Activated gamma-delta T cell treated with Interleukin-2 at 50 U/mL for 16 hours (primary cell): ENCODE measurements around the gene EXOC3.

Experiments used
- DNase-seq: peaks from one replicate; pipeline ENCODE4 v3.0.0-alpha.2; 2020

Gene EXOC3

DNA sequence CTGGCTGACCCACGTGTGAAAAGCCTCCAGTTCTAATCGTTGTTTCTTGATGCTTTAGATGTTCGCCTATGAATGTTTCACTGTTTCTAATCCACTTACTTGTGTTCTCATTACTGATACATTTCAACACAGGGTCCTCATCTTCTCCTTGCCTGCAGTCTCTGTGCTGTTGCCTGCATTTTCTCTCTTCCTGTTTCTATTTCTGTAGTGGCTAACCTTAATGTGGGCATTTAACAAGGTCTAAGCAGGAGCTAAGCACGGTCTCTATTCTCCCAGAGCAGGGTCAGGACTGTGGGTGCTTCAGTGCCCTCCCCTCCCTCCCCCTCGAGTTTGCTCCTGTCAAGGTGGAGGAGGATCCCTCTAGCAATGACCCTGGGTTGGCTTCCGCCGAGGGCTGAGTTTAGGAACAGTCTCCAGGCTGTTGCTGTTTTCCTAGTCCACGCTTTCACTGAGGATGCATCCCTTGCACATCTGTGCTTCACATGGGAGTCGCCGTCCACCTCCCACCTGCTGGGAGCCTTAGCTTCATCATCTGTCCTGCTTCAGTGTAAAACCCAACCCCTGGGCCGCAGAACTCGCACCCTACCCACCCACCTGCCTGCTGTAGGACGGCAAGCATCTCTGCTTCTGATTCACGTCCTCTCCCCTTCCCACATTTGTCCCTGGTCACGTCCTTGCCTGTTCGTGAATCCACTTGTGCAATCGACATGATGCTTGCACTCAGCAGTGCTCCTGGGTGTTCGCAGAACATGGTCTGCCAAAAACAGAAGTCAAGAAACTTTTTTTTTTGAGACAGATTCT lies 2.4 kb upstream of the EXOC3 start:
- DNase-seq = no peak

DNA sequence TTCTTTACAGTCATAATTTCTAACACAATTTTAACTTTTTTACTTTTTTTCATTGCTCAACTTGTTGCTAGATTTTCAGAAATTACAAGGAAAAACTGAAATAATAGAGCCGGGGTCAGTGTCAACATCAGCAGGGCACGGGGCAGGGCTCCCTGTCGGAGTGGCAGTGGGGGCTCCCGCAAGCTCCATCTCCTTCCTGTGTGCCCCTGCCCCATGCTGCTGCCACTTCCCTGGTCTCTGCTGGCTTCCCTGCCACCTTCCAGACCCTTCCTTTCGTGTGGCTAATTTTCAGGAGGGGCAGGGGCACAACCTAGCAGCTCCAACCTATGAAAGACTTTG lies 1.0 kb upstream of the EXOC3 start:
- no peak for DNase-seq

DNA sequence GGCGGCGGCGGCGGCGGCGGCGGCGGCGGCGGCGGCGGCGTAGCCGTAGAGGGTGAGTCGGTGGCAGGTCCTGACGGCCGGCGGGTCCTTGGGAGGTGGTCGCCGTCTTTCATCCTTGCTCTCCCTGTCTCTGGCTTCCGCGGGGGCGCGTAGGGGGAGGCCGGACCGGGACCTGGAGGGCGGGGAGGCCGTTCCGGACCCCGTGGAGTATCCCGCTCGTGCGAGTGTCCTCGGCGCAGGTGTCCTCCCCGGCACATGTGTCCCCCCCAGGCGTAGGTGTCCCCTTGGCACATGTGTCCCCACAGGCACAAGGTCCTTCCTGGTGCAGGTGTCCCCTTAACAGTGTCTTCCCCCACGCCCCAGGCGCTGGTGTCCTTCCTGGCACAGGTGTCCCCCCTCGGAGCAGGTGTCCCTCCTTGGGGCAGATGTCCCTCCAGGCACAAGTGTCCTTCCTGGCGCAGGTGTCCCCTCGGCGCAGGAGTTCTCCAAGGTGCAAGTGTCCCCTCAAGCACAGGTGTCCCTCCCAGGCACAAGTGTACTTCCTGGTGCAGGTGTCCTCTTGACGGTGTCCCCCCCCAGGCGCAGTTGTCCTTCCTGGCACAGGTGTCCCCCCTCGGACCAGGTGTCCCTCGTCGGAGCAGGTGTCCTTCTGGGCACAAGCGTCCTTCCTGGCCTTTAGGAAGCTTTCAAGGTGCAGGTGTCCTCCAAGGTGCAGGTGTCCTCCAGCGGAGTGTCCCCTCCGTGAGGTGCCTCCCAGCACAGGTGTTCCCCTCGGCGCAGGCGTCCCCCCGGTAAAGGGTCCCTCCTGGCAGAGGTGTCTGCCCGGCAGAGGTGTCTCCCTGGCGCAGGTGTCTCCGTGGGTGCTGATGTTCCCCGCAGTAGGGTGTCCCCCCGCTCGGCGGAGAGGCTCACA lies 519 bp downstream of the EXOC3 start:
- no peak for DNase-seq

DNA sequence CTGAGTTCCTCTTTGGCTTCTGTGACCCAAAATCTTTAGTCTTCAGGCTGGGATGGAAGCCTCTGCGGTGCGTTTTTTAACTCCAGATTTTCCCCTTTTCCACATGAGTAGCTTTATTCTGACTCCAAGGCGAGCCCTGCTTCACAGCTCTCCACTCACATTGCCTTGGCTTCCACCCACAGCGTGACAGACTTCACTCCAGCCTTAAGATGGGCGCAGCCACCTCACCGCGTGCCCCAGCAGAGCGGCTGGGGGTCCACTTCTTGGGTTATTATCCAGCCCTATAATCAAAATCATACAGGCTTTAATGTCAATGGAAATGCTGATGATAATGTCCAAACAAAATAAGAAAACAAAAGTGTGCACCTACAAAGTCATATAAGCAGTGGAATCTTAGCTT lies 1.2 kb downstream of the EXOC3 start:
- no peak for DNase-seq

DNA sequence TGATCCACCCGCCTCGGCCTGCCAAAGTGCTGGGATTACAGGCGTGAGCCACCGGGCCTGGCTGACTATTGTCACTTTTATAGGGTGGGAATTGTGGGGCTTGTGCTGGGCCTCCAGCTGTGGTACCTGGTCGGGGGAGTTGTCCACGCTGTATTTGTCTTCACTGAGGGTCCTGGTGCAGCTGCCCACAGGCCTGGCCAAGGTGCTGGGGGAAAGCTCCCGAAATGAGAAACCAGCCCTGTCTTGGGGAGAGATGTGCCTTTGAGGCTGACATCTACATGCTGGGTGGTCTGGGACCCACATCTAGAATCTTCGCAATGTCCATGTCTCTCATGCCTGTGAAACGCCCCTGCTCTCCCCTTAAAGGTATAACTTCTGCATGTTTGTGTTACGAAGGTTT lies 2.6 kb downstream of the EXOC3 start:
- no peak for DNase-seq

DNA sequence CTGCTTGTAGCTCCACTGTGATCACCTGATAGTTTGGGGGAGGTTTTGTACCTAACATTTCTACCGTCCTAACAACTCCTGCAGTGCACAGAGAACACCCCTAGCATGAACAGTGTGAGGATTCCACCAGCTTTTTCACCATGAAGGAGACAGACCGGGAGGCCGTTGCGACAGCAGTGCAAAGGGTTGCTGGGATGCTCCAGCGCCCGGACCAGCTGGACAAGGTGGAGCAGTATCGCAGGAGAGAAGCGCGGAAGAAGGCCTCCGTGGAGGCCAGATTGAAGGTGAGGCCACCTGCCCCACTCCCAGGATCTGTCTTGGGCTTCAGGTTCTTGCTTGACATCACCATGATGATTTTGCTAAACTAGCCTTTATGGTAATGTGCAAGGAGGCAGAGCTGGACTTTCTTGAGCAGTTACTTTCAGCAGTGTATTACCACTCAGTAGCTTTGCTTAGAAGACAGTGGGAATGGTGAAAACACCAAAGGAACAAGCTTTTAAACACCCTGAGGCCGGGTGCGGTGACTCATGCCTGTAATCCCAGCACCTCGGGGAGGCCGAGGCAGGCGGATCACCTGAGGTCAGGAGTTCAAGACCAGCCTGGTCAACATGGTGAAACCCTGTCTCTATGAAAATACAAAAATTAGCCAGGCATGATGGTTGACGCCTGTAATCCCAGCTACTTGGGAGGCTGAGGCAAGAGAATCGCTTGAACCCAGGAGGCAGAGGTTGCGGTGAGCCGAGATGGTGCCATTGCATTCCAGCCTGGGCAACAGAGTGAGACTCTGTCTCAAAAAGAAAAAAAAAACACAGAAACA lies 3.3 kb downstream of the EXOC3 start:
- DNase-seq = no peak

DNA sequence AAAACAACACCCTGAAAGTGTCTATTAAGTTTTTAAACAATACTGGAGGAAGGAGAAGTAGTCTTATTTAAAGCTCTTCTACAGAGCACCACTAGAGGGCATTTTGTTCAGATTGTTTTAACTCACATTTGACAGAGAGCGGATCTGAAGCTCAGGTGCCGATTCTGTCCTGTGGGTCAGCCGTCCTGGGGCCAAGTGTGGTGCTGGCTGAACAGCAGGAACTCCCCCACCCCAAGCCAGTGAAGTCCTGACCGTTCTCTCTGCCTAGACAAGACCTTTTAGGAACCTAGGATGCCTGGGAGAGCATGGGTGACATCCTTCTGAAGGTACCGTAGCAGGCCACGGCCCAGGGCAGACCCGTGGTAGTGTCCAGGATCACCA lies 3.9 kb downstream of the EXOC3 start:
- DNase-seq = no peak

DNA sequence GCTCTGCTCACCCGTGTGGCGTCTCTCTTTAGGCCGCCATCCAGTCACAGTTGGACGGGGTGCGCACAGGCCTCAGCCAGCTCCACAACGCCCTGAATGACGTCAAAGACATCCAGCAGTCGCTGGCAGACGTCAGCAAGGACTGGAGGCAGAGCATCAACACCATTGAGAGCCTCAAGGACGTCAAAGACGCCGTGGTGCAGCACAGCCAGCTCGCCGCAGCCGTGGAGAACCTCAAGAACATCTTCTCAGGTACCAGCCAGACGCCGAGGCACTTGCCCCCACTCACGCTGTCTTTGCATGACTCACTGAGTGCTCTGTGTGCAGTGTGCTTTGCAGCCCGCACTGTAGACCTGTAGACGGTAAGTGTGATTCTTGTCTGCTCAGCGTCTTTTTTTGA lies 4.5 kb downstream of the EXOC3 start:
- DNase-seq = no peak

DNA sequence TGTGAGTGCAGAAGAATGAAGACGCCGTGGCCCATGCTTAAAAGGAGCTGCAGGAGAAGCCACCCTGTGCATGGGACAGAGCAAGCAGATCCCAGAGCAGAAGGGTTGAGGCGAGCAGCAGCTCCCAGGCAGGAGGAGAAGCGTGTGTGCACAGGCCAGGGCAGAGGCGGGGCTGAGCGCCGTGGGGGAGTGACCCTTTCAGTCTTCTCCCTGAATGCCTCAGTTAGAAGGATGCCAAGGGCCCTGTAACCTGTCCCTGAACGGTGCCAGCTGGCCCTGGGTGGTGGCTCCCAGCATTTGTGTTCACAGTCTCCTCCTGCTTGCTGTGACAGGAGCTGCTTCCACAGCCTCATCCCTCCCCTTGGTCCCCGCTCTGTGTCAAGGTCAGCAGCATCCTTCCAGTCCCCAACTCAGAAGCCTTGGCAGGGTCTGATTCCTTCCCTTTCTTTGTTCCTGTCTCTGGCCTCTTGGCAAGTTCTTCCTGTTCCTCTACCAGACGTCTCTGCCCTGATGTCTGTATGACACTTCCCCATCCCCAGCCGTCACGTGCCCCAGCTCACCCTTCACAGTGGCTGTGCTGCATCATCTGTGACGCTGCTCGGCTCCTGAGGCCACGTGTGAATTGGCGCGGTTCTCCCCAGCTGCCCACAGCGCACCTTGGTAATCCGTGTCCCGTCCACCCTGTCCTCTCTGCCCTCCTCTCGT lies 5.2 kb downstream of the EXOC3 start:
- DNase-seq = no peak

DNA sequence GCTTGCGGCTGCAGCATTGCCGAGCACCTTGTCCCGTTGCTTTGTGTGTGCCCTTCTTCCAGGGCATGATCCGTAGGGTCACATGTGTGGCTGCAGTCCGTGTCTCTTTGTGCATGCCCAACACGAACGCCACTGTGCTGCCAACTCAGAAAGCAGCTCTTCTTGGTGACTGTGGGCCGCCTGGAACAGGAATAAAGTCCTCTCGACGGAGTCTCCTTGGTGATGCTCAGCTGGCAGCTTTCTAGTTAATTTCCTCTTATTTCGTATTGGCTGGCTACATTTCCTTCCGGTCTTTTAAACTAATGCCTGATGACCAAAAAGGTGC lies 5.8 kb downstream of the EXOC3 start:
- DNase-seq = no peak

DNA sequence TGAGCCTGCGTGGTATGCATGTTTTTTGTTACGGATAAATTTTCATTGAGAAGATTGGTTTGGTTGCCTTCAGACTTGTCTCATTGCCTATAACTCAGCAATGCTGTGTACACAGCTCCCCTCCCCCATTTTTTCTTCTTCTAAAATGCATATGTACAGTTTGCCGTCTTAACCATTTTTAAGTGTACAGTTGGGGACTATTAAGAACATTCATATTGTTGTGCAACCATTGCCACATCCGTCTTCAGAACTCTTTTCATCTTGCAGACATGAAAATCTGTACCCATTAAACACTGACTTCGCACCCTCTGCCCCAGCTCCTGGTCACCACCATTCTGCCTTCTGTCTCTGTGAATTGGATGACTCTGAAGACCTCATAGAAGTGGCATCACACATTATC lies 6.2 kb downstream of the EXOC3 start:
- no peak for DNase-seq

DNA sequence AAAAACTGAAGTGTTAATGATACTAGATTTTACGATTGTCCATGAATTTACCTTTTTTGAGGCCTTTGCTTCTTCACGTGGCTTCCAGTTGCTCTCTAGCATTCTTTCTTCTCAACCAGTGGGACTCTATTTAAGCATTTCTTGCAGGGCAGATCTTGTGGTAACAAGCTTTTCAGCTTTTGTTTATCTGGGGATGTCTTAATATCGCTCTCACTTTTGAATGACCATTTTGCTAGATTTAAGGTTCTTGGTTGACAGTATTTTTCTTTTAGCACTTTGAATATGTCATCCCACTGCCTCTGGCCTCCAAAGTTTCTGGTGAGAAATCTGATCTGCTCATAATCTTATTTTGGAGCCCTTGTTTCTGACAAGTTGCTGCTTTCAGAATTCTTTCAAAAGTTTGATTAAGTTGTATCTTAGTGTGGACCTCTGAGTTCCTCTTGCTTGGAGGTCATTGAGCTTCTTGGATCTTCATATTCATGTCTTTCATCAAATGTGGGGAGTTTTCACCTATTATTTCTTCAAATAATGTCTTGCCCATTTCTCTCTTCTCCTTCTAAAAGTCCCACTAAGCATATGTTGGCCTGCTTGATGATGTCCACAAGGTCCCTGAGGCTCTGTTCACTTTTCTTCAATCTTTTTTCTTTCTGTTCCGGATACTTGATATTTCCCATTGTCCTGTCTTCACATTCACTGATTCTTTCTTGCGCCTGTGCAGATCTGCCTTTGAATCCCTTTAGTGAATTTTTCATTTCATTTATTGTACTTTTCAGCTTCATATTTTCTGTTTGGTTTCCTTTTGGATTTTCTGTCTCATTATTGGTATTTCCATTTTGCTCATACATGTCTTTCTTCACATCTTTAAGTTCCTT lies 8.8 kb downstream of the EXOC3 start:
- DNase-seq = no peak

DNA sequence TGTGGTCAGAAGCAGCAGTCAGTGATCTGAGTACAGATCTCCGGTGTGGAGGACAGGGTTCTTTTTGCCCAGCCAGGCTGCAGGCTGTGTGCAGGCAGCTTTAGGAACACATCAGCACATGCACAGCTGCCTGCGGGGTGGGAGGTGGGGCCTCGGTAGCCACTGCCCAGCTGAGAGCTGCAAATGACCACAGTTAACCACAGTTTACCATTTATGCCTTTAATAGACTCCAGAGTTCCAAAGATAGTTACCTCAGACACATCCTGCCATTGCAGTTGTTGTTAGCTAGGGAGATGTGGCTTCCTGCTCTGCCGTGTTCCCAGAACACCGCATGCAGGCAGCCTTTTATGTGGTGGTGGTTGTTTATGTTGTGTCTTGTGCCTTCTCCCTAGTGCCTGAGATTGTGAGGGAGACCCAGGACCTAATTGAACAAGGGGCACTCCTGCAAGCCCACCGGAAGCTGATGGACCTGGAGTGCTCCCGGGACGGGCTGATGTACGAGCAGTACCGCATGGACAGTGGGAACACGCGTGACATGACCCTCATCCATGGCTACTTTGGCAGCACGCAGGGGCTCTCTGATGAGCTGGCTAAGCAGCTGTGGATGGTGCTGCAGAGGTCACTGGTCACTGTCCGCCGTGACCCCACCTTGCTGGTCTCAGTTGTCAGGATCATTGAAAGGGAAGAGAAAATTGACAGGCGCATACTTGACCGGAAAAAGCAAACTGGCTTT lies 10.2 kb downstream of the EXOC3 start:
- no peak for DNase-seq

DNA sequence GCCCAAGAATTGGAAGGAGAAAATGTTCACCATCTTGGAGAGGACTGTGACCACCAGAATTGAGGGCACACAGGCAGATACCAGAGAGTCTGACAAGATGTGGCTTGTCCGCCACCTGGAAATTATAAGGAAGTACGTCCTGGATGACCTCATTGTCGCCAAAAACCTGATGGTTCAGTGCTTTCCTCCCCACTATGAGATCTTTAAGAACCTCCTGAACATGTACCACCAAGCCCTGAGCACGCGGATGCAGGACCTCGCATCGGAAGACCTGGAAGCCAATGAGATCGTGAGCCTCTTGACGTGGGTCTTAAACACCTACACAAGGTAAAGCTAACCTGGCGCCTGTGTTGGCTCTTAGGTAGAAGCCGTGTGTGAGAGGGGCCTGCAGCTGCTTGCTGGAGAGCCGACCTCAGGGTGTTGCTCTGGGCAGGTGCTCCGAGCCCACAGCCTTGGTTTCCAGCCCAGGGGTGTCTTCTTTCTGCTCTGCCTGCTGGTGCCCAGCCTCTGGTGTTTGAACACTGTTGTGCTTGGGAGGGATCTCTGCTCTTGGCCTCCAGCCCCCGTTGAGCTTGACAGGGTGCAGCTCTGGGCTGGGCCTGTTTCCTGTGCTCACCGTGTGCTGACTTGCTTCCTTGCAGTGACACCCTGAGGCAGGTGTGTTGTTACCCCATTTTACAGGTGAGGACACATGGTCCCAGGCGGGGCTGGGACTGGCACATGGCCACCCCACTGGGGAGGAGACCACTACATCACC lies 10.9 kb downstream of the EXOC3 start:
- no peak for DNase-seq

DNA sequence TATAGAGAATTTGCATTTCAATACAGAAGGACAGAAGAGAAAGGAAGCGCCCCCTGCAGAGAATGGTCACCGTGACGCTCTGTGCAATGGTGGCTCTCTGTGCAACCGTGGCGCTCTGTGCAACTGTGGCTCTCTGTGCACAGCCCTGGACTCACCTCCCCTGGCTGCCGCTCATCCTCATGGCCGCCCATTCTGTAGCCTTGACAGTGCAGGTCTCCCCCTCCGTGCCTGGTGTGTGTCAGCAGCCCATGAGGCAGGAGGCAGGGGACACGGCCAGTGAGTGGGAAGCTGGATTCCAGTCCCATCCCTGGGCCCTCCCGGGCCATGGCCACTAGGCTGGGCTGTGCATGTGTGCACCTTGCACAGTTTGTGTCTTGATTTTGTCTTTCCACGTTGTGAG lies 12.0 kb downstream of the EXOC3 start:
- DNase-seq = no peak

DNA sequence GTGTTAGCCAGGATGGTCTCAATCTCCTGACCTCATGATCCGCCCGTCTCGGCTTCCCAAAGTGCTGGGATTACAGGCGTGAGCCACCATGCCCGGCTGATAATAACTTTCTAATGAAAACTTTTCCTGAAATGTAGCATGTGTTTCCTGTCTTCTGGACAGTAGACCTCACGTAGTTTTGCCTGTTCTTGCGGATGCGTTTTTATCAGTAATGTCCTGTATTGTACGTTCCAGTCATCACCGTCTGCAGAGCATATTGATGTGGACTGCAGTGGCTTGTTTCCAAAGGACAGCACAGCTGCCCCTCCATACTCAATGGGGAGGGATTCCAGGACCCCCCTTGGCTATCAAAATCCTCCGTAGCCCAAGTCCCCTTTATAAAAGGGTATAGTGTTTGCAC lies 12.8 kb downstream of the EXOC3 start:
- DNase-seq = no peak

DNA sequence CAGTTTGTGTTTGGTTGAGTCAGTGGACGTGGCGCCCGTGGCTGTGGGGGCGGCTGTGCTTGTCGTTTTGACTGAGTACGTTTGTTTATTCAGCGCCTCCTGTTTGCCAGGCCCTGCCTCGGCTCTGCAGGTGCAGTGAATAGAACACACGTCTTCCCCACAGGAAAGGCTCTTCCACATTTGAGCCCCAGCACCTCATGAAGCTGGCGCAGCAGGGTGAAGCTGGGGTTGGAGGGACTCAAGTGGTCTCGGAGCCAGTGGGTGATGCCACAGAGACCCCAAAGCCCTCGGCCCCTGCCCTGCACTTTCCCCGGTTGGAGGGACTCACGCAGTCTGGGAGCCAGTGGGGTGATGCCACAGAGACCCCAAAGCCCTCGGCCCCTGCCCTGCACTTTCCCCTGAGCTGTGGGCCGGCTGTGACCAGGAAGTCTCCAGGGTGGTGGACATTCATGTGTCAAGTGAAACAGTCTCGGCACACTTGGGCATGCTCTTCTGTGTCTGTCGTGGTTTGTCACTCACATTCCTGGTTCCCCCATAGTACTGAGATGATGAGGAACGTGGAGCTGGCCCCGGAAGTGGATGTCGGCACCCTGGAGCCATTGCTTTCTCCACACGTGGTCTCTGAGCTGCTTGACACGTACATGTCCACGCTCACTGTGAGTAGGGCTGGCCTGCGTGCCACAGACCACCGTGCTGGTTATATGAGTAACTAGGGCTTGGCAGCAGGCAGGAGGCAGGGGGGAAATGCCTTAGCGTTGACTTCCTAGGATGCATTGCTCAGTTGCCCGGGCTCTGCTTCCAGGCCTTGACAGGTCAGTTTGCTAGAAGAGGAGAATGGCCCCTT lies 13.6 kb downstream of the EXOC3 start:
- no peak for DNase-seq

DNA sequence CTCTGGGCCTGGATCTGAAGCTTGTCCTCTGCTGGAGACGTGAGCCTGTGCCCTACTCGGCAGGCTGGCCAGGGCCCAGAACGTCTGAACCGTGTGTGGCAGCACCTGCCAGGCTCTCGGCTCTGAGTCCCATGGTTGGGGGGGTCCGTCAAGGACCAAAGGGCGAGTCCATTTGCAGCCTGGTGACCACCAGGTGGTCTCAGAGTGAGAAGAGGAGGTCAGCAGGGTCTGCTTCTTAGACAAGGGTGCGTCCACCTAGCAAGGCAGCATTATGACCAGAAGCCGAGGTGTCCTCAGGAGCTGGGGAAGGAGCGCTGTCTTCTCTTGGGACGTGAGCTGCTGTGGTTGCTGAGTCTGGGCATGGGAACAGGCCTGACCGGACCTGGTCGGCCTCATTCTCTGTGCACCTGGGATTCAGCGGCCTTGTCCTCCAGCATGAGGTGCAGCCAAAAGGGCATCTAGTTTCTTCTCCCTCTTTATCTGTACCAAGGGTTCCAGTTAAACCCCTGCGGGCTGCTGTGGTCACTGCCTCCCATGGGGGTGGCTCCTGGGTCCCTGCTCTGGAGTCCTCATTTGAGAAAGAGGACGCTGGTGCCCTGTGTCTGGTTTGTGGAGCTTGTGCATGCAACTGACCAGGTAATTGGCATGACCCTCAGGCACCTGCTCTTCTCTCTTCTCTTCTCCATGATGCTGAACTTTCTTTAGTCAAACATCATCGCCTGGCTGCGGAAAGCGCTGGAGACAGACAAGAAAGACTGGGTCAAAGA lies 14.4 kb downstream of the EXOC3 start:
- no peak for DNase-seq
